Mucosa of descending colon (tissue), 3 donors: ENCODE results near the gene LTB4R2. TPM values are rescaled to one million over a fixed set of nuclear protein-coding genes. Genes with fewer than 3 reads are reported as not detected.

Source experiments
- ATAC-seq: fragments of 200-7000 bp; cut with Tn5 transposase; one replicate; pipeline ENCODE4 v1.9.1; 2020; ENCODE audit warnings: mild to moderate bottlenecking, moderate library complexity
- DNase-seq, 3 donors: peaks; one replicate each; pipeline ENCODE4 v3.0.0-alpha.2; 2020
- H3K36me3 ChIP-seq: fragments of 200-600 bp; one replicate; pipeline ENCODE4 v1.8.0; 2021; ENCODE audit warnings: low read depth, mild to moderate bottlenecking
- H3K4me1 ChIP-seq: fragments of 200-600 bp; one replicate; pipeline ENCODE4 v1.8.0; 2021; ENCODE audit warnings: low read depth, mild to moderate bottlenecking
- H3K4me3 ChIP-seq: fragments of 200-600 bp; one replicate; pipeline ENCODE4 v1.8.0; 2021; ENCODE audit warnings: mild to moderate bottlenecking
- H3K9me3 ChIP-seq: fragments of 200-600 bp; one replicate; pipeline ENCODE4 v1.8.0; 2021; ENCODE audit warnings: mild to moderate bottlenecking
- intact Hi-C, 2 donors: fragments of 100-400 bp; cut with DNase I in 1 of 2; cut with micrococcal nuclease in 1 of 2; formaldehyde crosslinking; loops; one replicate each; pipeline versions ENCODE4 v1.11.0 to v1.11.1; 2022; cut with DNase I, micrococcal nuclease
- total RNA-seq, 3 donors: library from RNA; stranded (reverse); fragmentation: NEBNext Ultra II Directional in 2 of 3; extraction: Animal tissue kit (Norgen Biotek cat#: 25700) in 2 of 3; gene quantifications; one replicate each; pipeline versions ENCODE4 v1.2.1 to v1.2.4, GENCODE V29; 2021 to 2023
- TF ChIP-seq, protein P1 (sequence below): fragments of 200-600 bp; IDR thresholded peaks from one replicate; pipeline ENCODE4 v1.8.0; 2022; ENCODE audit warnings: antibody characterized with exemption, mild to moderate bottlenecking
- donor health status: DM: no; HTN: no; CAD: no; lungs with moderate emphysema.
- donor health status: DM: no; HTN: no; CAD: no.
- donor health status: DM: no; HTN: yes; CAD: no.

Gene LTB4R2
- total RNA-seq, 3 donors from 2014 or later = 3.7 to 6.3 (median 5.0) TPM

DNA sequence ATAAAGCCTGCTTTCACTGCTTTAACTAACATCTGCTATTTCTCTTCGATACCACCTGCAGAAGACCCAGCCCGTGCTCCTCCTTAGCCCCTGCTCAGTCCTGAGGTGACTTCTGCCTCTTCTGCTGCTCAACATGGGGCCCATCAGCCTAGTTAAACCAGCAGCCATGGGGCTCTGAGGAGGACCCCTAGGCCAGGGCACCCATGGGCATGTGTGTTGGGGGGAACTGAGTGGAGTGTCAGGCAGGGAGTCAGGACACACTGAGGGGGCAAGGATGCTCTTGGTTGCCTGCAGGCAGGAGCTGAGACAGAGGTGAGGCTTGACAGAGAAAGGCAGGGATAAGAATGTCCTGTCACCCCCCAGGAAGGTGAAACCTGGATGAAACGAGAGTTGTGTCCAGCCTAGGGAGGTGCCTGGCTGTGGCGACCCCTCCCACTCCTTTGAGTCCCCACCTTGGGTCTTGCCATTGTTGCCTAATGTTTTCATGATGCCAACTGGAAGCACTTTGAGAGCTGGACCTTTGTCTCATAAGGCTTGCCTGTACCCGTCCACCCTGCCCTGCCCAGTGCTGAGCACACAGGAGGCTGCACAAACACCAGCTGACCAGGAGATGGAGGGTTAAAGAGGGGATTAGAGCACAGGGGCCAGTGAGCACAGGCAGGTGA, 26.0 kb upstream of the LTB4R2 start:
- ATAC-seq (no peak), DNase-seq (no peak)
- H3K4me3 ChIP-seq = no peak overlapping the region
- H3K9me3 ChIP-seq = no peaks in the 10 kb centered on the region
- no peaks in the 10 kb centered on the region for H3K4me1 ChIP-seq
- intact Hi-C loops = no loop called here
- no peaks in the 10 kb centered on the region for H3K36me3 ChIP-seq
- TF ChIP-seq, protein P1, sequence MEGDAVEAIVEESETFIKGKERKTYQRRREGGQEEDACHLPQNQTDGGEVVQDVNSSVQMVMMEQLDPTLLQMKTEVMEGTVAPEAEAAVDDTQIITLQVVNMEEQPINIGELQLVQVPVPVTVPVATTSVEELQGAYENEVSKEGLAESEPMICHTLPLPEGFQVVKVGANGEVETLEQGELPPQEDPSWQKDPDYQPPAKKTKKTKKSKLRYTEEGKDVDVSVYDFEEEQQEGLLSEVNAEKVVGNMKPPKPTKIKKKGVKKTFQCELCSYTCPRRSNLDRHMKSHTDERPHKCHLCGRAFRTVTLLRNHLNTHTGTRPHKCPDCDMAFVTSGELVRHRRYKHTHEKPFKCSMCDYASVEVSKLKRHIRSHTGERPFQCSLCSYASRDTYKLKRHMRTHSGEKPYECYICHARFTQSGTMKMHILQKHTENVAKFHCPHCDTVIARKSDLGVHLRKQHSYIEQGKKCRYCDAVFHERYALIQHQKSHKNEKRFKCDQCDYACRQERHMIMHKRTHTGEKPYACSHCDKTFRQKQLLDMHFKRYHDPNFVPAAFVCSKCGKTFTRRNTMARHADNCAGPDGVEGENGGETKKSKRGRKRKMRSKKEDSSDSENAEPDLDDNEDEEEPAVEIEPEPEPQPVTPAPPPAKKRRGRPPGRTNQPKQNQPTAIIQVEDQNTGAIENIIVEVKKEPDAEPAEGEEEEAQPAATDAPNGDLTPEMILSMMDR = no peak

DNA sequence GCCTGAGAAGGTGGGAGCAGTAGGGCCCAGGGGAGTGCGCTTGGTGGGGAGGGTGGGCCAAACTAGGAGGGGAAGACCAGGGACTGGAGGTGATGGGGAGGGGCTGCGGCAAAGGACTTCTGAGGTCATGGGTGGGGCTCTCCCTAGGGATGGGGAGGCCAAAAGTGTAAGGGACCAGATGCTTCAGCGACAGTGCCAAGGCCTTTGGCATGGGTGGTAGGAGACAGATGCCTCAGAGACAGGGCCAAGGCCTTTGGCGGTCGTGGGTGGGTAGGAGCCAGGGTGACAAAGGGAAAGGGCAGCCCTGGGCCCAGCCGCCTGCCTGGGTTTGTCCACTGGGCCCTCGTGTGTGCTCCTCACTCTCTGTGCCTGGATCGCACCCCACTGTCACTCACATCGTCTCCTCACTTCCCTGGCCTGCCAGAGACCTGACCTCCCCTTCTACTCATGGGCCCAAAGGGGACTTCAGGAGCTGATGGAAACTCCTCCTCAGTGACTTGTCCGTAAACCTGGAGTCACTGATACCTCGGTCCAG, 25.4 kb upstream of the LTB4R2 start:
- no peak for ATAC-seq
- no peak for DNase-seq
- no peak overlapping the region for H3K4me3 ChIP-seq
- H3K9me3 ChIP-seq = no peaks in the 10 kb centered on the region
- intact Hi-C loops = no loop called here
- TF ChIP-seq, protein P1 = no peak
- H3K36me3 ChIP-seq = no peaks in the 10 kb centered on the region
- no peaks in the 10 kb centered on the region for H3K4me1 ChIP-seq

DNA sequence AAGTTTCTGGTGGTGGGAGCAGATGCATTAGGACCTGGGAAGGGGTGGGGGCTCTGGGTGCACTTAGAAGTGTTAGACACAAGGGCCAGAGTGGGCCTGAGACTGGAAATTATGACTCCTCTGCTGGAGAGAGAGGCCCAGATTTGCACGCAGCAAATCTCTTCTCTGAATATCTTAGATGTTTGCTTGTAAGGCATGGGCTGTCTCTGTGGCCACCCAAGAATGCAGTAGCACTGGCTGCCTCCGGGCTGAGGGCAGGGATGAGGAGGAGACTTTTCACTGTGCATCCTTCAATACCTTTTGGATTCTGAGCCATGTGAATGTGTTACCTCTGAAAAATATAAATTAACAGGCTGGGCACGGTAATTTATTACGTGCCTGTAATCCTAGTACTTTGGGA, 24.6 kb upstream of the LTB4R2 start:
- TF ChIP-seq, protein P1 = no peak
- Histone ChIP-seq H3K4me1 (no peaks in the 10 kb centered on the region), H3K4me3 (no peak overlapping the region), H3K9me3 (no peaks in the 10 kb centered on the region), H3K36me3 (no peaks in the 10 kb centered on the region)
- intact Hi-C loops = no loop called here
- ATAC-seq (no peak), DNase-seq (no peak)

GRCh38 chr14:24286996-24287395, 22.9 kb upstream of the LTB4R2 start:
- no peak for DNase-seq
- intact Hi-C loops = no loop called here

DNA sequence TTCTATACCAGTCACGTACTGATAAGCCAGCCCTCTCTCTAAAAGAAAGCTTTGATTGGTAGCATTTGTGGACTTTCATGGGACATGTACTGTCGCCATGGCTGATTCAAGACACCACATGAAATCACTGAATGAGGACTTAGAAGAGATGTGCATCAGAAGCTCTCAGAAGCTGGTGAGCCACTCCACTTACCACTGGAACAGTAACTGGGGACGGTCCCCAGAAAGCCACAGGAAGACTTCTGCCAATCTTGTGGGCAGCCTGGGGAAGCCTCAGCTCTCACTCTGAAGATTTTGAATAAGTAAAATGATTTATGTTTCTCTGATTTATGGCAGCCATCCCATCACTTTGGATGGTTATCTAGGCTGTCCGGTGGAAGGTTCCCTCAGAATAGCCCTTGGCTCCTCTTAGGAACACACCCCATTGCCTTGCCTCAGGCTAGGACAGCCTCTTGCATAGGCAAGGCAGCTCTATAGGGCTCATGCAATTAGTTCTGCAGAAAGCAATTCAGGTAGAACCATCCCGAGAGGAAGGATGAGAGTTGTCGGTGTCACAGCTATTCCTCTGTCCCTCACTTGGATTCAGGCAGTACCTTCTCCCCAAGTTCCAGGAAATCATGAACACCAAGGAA, 20.2 kb upstream of the LTB4R2 start:
- TF ChIP-seq, protein P1 = no peak
- Histone ChIP-seq H3K36me3 (no peaks in the 10 kb centered on the region), H3K9me3 (no peaks in the 10 kb centered on the region)

More at GRCh38 chr14:24286996-24287395, 22.9 kb upstream of the LTB4R2 start:
- no peak for ATAC-seq
- Histone ChIP-seq H3K9me3 (no peaks in the 10 kb centered on the region), H3K4me1 (no peaks in the 10 kb centered on the region), H3K4me3 (no peak overlapping the region), H3K36me3 (no peaks in the 10 kb centered on the region)
- TF ChIP-seq, protein P1 = no peak

More for the DNA sequence above, 20.2 kb upstream of the LTB4R2 start:
- intact Hi-C loops = no loop called here
- ATAC-seq (no peak), DNase-seq (no peak)
- H3K4me3 ChIP-seq = no peak overlapping the region
- no peaks in the 10 kb centered on the region for H3K4me1 ChIP-seq
